Psoas muscle (tissue), 8 donors: ENCODE data around the gene MARCHF10. TPM values are rescaled to one million over a fixed set of nuclear protein-coding genes. Genes with fewer than 3 reads are reported as not detected.

Experiments
- ATAC-seq, 4 donors: fragments of 200-7000 bp; cut with Tn5 transposase; one replicate each; pipeline ENCODE4 v1.9.1; 2020; ENCODE audit warnings: moderate library complexity in 3 of 4, mild to moderate bottlenecking in 2 of 4
- DNase-seq, 2 donors: peaks; one replicate each; pipeline ENCODE4 v3.0.0-alpha.2; 2020
- H3K27ac ChIP-seq: fragments of 200-600 bp; one replicate; pipeline ENCODE4 v1.8.0; 2022
- H3K27me3 ChIP-seq, 3 donors: fragments of 200-600 bp in 1 of 3; one replicate each; pipeline versions ENCODE4 v1.6.1 to v1.8.0; 2013 to 2022; ENCODE audit warnings: low read length in 2 of 3, mild to moderate bottlenecking in 2 of 3, moderate library complexity in 1 of 3; ENCODE audit not compliant: insufficient read depth in 3 of 3
- H3K36me3 ChIP-seq, 2 donors: fragments of 200-600 bp in 1 of 2; one replicate each; pipeline versions ENCODE4 v1.6.1 to v1.8.0; 2013 to 2022; ENCODE audit warnings: low read depth in 1 of 2, mild to moderate bottlenecking in 1 of 2, moderate library complexity in 1 of 2; ENCODE audit not compliant: insufficient read depth in 1 of 2
- H3K4me1 ChIP-seq: fragments of 200-600 bp; one replicate; pipeline ENCODE4 v1.8.0; 2022
- H3K4me3 ChIP-seq: fragments of 200-600 bp; one replicate; pipeline ENCODE4 v1.8.0; 2022; ENCODE audit warnings: mild to moderate bottlenecking
- H3K9me3 ChIP-seq: fragments of 200-600 bp; one replicate; pipeline ENCODE4 v1.8.0; 2022
- CTCF ChIP-seq: fragments of 200-600 bp; IDR thresholded peaks from one replicate; pipeline ENCODE4 v1.8.0; 2022; ENCODE audit warnings: antibody characterized with exemption
- WGBS, 3 donors: extraction: QIAGEN DNeasy Blood & Tissue Kit; methylation state at CpG; one replicate each; pipeline versions ENCODE4 v1.1.6 to v1.1.7; 2013; 5-methylcytosine and 5-hydroxymethylcytosine counted together
- intact Hi-C, 2 donors: fragments of 100-400 bp; cut with DNase I; formaldehyde crosslinking; loops; one replicate each; pipeline versions ENCODE4 v1.11.0 to v1.14.2; 2022
- polyA plus RNA-seq, 3 donors: library from polyadenylated mRNA; stranded (reverse); fragments of 200-250 nt; gene quantifications; one replicate each; pipeline ENCODE4 v1.2.3, GENCODE V29; 2013
- total RNA-seq, 4 donors: library from RNA; stranded (reverse); fragmentation: NEBNext Ultra II Directional in 2 of 4; extraction: Animal tissue kit (Norgen Biotek cat#: 25700) in 2 of 4; gene quantifications; one replicate each; pipeline versions ENCODE4 v1.2.1 to v1.2.4, GENCODE V29; 2021 to 2023
- donor health status: healthy with polysubstance abuse.
- donor health status: DM: no; HTN: no; CAD: no; lungs with moderate emphysema.
- donor health status: Bipolar disorder and iron deficiency.
- donor health status: healthy.
- donor health status: DM: yes; HTN: yes; CAD: no.
- donor health status: DM: no; HTN: no; CAD: no.
- donor health status: DM: no; HTN: no; CAD: no.
- donor health status: DM: yes; HTN: yes; CAD: no.

The MARCHF10 gene
- total and polyA plus RNA-seq, 7 donors: 0.01 TPM; not detected in 6

- Histone ChIP-seq H3K27ac (no peak overlapping the region), H3K4me1 (peaks cover 8% of the 10 kb centered on the region), H3K27me3 (peaks cover 0 to 5% (median 0%) of the 10 kb centered on the region in 3 donors), H3K36me3 (no peaks in the 10 kb centered on the region), H3K4me3 (no peak overlapping the region), H3K9me3 (peaks cover 8% of the 10 kb centered on the region)
- TF ChIP-seq CTCF: no peak
- WGBS, 3 donors: 81 to 82% (median 82%) methylated on average over 15 of the region's 15 CpGs
- peak; percentile 1 to 6 for DNase-seq
- no peak for ATAC-seq
- intact Hi-C loops: no loop called here
These were observed 149.8 kb downstream of the MARCHF10 start for GRCh38 chr17:62658136-62658920.

GRCh38 chr17:62657690-62658089, 150.4 kb downstream of the MARCHF10 start:
- WGBS, 3 donors: 88 to 92% (median 90%) methylated on average over 9 of the region's 9 CpGs
- intact Hi-C loops: no loop called here
- ATAC-seq: no peak
- Histone ChIP-seq H3K36me3 (no peaks in the 10 kb centered on the region), H3K27me3 (peaks cover 0 to 12% (median 0%) of the 10 kb centered on the region in 3 donors), H3K4me3 (no peak overlapping the region), H3K27ac (no peak overlapping the region), H3K4me1 (peaks cover 14% of the 10 kb centered on the region), H3K9me3 (peaks cover 8% of the 10 kb centered on the region)
- DNase-seq: peak; percentile 12 to 52
- no peak for TF ChIP-seq CTCF

DNA sequence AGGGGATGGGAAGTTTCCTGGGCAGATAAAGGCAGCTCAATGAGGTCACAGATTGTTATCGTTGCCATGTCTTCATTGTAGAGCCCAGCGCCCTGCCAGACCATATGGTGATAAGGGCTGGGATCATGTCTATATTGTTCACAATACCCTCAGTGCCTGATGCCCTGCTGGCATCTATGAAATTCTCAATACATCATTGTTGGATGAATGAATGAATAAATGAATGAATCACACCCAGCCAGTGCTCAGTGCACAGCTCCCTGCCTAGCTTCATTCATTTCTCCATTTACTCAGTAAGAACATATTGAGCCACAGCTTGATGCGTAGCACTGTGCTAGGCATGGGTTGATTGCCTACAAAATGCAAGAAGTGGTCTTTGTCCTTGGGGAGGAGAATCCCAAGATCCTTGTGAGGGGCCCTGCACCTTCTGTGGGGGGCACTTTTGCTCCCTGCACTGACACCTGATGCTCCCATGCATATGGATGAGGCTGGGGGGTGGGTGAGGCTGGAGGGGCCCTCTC, 150.9 kb downstream of the MARCHF10 start:
- no peak for TF ChIP-seq CTCF
- Histone ChIP-seq H3K27ac (no peak overlapping the region), H3K27me3 (peaks cover 0 to 15% (median 0%) of the 10 kb centered on the region in 3 donors), H3K9me3 (peaks cover 8% of the 10 kb centered on the region), H3K4me3 (no peak overlapping the region), H3K4me1 (peaks cover 14% of the 10 kb centered on the region), H3K36me3 (no peaks in the 10 kb centered on the region)
- intact Hi-C loops: no loop called here
- 88 to 92% (median 90%) methylated on average over 3 of the region's 3 CpGs for WGBS, 3 donors
- DNase-seq (no peak), ATAC-seq (no peak)

GRCh38 chr17:62656446-62656845, 151.7 kb downstream of the MARCHF10 start:
- TF ChIP-seq CTCF: no peak
- WGBS, 3 donors: 38 to 64% (median 53%) methylated on average over 1 of the region's 1 CpG
- H3K36me3 ChIP-seq: no peaks in the 10 kb centered on the region
- intact Hi-C loops: no loop called here
- H3K27me3 ChIP-seq: peaks cover 0 to 21% (median 1%) of the 10 kb centered on the region in 3 donors
- ATAC-seq: no peak
- H3K27ac ChIP-seq: no peak overlapping the region
- H3K4me3 ChIP-seq: no peak overlapping the region
- DNase-seq: peak in 1 of 2 donors; percentile 18
- peaks cover 8% of the 10 kb centered on the region for H3K9me3 ChIP-seq
- peaks cover 14% of the 10 kb centered on the region for H3K4me1 ChIP-seq
